Ascending aorta (tissue), 2 donors: ENCODE results near the gene YWHAB. TPM values are rescaled to one million over a fixed set of nuclear protein-coding genes. Genes with fewer than 3 reads are reported as not detected.

Source experiments
- DNase-seq, 2 donors: peaks; one replicate each; pipeline ENCODE4 v3.0.0-alpha.2; 2019; ENCODE audit warnings: low spot score in 2 of 2
- H3K27ac ChIP-seq, 2 donors: fragments of 200-600 bp; sonication (generic); one replicate each; pipeline ENCODE4 v1.5.1; 2016 to 2017; ENCODE audit warnings: mild to moderate bottlenecking in 1 of 2
- H3K27me3 ChIP-seq: fragments of 200-600 bp; sonication (generic); one replicate; pipeline ENCODE4 v1.5.1; 2017
- H3K36me3 ChIP-seq, 2 donors: fragments of 200-600 bp; sonication (generic); one replicate each; pipeline ENCODE4 v1.5.1; 2016
- H3K4me1 ChIP-seq, 2 donors: fragments of 200-600 bp; sonication (generic); one replicate each; pipeline ENCODE4 v1.5.1; 2016 to 2017; ENCODE audit warnings: mild to moderate bottlenecking in 1 of 2
- H3K4me3 ChIP-seq, 2 donors: fragments of 200-600 bp; sonication (generic); one replicate each; pipeline ENCODE4 v1.5.1; 2016 to 2017; ENCODE audit warnings: mild to moderate bottlenecking in 1 of 2
- H3K9me3 ChIP-seq, 2 donors: fragments of 200-600 bp; sonication (generic); one replicate each; pipeline ENCODE4 v1.5.1; 2016
- CTCF ChIP-seq, 3 experiments: fragments of 200-600 bp in 2 of 3; fragments of 450-650 bp in 1 of 3; sonication (generic) in 2 of 3; IDR thresholded peaks; one replicate each; pipeline ENCODE4 v1.5.1; 2016 to 2019; ENCODE audit warnings: antibody characterized with exemption in 3 of 3, mild to moderate bottlenecking in 1 of 3, moderate library complexity in 1 of 3
- intact Hi-C: fragments of 100-400 bp; cut with DNase I; formaldehyde crosslinking; loops from one replicate; pipeline ENCODE4 v1.15.1; 2023
- total RNA-seq: library from RNA; depleted of rRNA; stranded (reverse); fragments of >200 nt; gene quantifications from one replicate; pipeline ENCODE4 v1.1.0, GENCODE V29; 2016

The YWHAB gene
- total RNA-seq, 1 donor from 2014 or later: 50.4 TPM

GRCh38 chr20:44840826-44841225, 44.7 kb upstream of the YWHAB start:
- Histone ChIP-seq H3K9me3 (no peaks in the 10 kb centered on the region), H3K36me3 (no peaks in the 10 kb centered on the region), H3K27me3 (no peaks in the 10 kb centered on the region), H3K4me3 (no peak overlapping the region), H3K4me1 (no peaks in the 10 kb centered on the region), H3K27ac (no peak overlapping the region)
- intact Hi-C loops: no loop called here
- no peak for DNase-seq
- no peak for TF ChIP-seq CTCF (IDR thresholded peaks at IDR 0.05)

DNA sequence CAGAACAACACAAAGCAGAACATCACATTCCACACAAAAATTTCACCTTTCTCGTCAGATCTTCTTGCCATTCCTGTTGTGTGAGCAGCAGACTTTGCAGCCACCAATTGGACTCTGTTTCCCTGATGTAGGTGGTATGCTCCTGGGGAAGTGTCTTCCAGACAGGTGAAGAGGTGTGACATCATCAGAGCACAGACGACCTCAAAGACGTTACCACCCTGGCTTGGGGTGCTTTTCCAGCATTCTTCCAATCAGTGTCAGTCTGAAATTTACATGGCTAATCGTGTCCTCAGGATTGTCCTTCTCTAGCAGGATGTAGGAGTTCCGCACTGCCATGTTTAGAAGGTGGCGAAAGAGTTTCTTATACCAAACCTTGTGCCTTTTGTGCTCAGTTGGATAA, 43.5 kb upstream of the YWHAB start:
- DNase-seq: no peak
- no peak overlapping the region for H3K27ac ChIP-seq
- intact Hi-C loops: no loop called here

DNA sequence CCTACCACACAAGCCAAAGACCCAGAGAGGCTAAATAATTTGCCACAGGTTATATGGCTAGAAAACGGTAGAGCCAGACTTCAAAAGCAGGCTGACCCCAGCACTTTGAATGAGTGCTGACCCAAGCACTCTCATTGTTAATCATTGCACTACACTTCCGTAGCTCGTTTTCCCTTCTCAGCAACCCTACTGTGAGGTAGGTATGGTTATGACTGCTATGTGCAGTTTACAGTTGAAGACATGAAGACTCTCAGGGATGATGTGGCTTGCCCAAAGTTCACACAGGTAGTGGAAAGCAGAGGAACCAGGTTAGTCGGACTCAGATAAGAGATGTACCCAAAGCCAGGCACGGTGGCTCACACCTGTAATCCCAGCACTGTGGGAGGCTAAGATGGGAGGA, 41.6 kb upstream of the YWHAB start:
- TF ChIP-seq CTCF (IDR thresholded peaks at IDR 0.05): no peak
- Histone ChIP-seq H3K4me3 (no peak overlapping the region), H3K9me3 (no peaks in the 10 kb centered on the region), H3K27ac (no peak overlapping the region), H3K36me3 (no peaks in the 10 kb centered on the region), H3K4me1 (no peaks in the 10 kb centered on the region), H3K27me3 (no peaks in the 10 kb centered on the region)
- DNase-seq: no peak
- intact Hi-C loops: no loop called here

More for the DNA sequence above, 43.5 kb upstream of the YWHAB start:
- no peaks in the 10 kb centered on the region for H3K27me3 ChIP-seq
- H3K4me3 ChIP-seq: no peak overlapping the region
- H3K9me3 ChIP-seq: no peaks in the 10 kb centered on the region
- no peak for TF ChIP-seq CTCF (IDR thresholded peaks at IDR 0.05)
- no peaks in the 10 kb centered on the region for H3K4me1 ChIP-seq
- no peaks in the 10 kb centered on the region for H3K36me3 ChIP-seq

DNA sequence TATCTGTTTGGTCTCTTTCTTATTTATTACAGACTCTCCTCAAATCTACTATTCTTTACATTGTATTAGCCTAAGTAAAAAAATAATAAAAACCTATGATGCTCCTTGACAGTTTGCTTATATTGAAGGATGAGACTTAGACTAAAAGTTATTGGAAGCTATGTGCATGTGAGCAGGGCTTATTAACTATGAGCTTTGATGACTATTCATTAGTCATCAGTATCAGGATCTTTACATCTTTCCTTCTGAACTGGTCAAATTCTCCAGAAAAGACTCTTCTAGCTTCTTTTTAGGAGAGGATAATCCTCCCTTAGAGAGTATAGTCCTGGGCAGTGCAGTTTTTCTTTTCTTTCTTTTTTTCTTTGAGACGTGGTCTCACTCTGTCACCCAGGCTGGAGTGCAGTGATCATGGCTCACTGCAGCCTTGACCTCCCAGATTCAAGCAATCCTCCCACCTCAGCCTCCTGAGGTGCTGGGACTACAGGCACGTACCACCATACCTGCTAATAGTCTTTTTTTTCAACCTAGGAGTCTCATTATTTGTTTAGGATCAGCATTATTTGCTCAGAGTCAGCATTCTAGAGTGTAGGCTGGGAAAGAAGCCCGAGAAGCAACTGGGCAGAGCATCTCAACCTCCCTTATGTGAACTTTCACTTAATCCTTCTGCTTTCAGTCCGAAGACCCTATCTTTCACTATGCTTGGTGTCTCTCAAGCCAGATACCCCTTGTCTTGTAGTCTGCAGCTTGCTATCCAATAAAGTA, 37.1 kb upstream of the YWHAB start:
- H3K4me3 ChIP-seq: no peak overlapping the region
- no peak for TF ChIP-seq CTCF (IDR thresholded peaks at IDR 0.05)
- no peak overlapping the region for H3K27ac ChIP-seq
- H3K36me3 ChIP-seq: no peaks in the 10 kb centered on the region
- intact Hi-C loops: no loop called here
- H3K27me3 ChIP-seq: no peaks in the 10 kb centered on the region
- DNase-seq: no peak
- no peaks in the 10 kb centered on the region for H3K4me1 ChIP-seq
- H3K9me3 ChIP-seq: no peaks in the 10 kb centered on the region

DNA sequence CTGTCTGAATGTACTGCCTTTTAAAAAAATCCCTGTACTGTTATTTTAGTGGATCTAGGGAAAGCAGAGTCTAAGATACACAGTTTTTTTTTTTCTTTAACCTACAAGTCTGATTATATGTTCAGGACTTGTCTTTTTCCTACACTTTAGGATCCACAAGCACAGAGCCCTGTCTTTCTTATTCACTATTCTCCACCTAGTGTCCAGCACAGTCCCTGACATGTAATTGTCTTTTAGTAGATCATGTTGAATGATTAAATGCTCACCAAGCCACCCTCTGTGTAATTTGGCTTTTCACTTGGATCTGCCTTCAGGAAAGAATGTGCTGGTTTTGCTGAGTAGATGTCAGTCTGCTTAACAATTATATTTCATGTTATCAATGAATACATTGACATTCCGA, 35.8 kb upstream of the YWHAB start:
- no peaks in the 10 kb centered on the region for H3K27me3 ChIP-seq
- H3K4me3 ChIP-seq: no peak overlapping the region
- no peak for TF ChIP-seq CTCF (IDR thresholded peaks at IDR 0.05)
- intact Hi-C loops: no loop called here
- no peaks in the 10 kb centered on the region for H3K4me1 ChIP-seq
- no peaks in the 10 kb centered on the region for H3K36me3 ChIP-seq
- no peak for DNase-seq
- no peak overlapping the region for H3K27ac ChIP-seq
- H3K9me3 ChIP-seq: no peaks in the 10 kb centered on the region

DNA sequence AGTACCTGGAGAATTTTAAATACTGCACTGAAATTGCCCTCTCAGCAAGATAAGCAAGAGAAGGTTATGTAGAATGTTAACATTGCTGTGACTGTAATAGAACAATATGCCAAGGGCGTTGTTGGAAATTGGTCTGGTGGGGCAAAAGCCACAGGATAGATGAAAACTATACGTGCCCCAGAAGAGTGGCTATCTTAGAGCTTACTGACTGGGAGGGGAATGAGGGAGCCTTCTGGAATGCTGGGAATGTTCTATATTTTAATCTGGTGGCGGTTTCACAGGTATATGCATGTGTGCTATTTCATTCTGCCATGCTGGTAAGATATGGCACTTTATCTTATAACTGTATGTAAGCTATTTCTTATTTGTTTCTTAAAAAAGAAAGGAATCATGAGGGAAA, 35.2 kb upstream of the YWHAB start:
- TF ChIP-seq CTCF (IDR thresholded peaks at IDR 0.05): no peak
- H3K27me3 ChIP-seq: no peaks in the 10 kb centered on the region
- H3K36me3 ChIP-seq: no peaks in the 10 kb centered on the region
- no peak overlapping the region for H3K27ac ChIP-seq
- no peak for DNase-seq
- no peaks in the 10 kb centered on the region for H3K4me1 ChIP-seq
- H3K4me3 ChIP-seq: no peak overlapping the region
- intact Hi-C loops: no loop called here
- no peaks in the 10 kb centered on the region for H3K9me3 ChIP-seq
